A549 (cell line): ENCODE results near the gene PRR15.

Experiments used
- BHLHE40 ChIP-seq: IDR thresholded peaks from 2 replicates; pipeline ENCODE4 v1.6.1; 2012; ENCODE audit warnings: low read depth, low read length, inconsistent platforms
- CBX2 ChIP-seq: fragments of 200-600 bp; sonication (generic); IDR thresholded peaks from 2 replicates; pipeline ENCODE4 v1.6.1; 2016; ENCODE audit warnings: low read depth, mild to moderate bottlenecking, borderline replicate concordance
- CBX8 ChIP-seq: fragments of 200-600 bp; sonication (generic); IDR thresholded peaks from 2 replicates; pipeline ENCODE4 v1.6.1; 2016
- CTCF ChIP-seq: fragments of >200 bp; sonication (Bioruptor Twin); formaldehyde crosslinking; IDR thresholded peaks from 3 replicates; pipeline ENCODE4 v1.5.1; 2016
- EP300 ChIP-seq, 2 experiments: fragments of >200 bp; sonication (Bioruptor Twin); formaldehyde crosslinking; IDR thresholded peaks; 2 replicates in 1 of 2; 3 replicates in 1 of 2; pipeline ENCODE4 v1.6.1; 2016 to 2017
- ESRRA ChIP-seq: fragments of 150-350 bp; IDR thresholded peaks from 2 replicates; pipeline ENCODE4 v1.6.1; 2014; ENCODE audit warnings: mild to moderate bottlenecking, low read length, borderline replicate concordance
- FOSB ChIP-seq: fragments of 250-450 bp; sonication (Bioruptor Pico); IDR thresholded peaks from 2 replicates; pipeline ENCODE4 v1.5.0; 2020; ENCODE audit warnings: mild to moderate bottlenecking, moderate library complexity
- GATA3 ChIP-seq: IDR thresholded peaks from 2 replicates; pipeline ENCODE4 v1.6.1; 2012; ENCODE audit warnings: borderline replicate concordance
- MAX ChIP-seq: IDR thresholded peaks from 2 replicates; pipeline ENCODE4 v1.6.1; 2012
- MYC ChIP-seq: IDR thresholded peaks from 2 replicates; pipeline ENCODE4 v1.6.1; 2012; ENCODE audit warnings: mild to moderate bottlenecking, inconsistent platforms, low read length, improper control_type of control experiment, borderline replicate concordance
- REST ChIP-seq: fragments of 200-600 bp; sonication (generic); IDR thresholded peaks from 2 replicates; pipeline ENCODE4 v1.6.1; 2016; ENCODE audit warnings: antibody characterized with exemption, mild to moderate bottlenecking, moderate library complexity
- RFX5 ChIP-seq: fragments of 450-650 bp; IDR thresholded peaks from 2 replicates; pipeline ENCODE4 v1.7.1; 2014; ENCODE audit warnings: antibody characterized with exemption, mild to moderate bottlenecking, moderate library complexity
- SMC3 ChIP-seq: fragments of >200 bp; sonication (Bioruptor Twin); formaldehyde crosslinking; IDR thresholded peaks from 3 replicates; pipeline ENCODE4 v1.6.1; 2018; ENCODE audit warnings: inconsistent platforms
- USF2 ChIP-seq: fragments of 450-650 bp; IDR thresholded peaks from 2 replicates; pipeline ENCODE4 v1.6.1; 2014; ENCODE audit warnings: antibody characterized with exemption

GRCh38 chr7:29600661-29601060 is 37.0 kb downstream of the PRR15 start:
- TF ChIP-seq CTCF = no peak
- no peak for TF ChIP-seq REST
- TF ChIP-seq SMC3 = no peak
- TF ChIP-seq FOSB (CRISPR knock-in tag) = no peak
- no peak for TF ChIP-seq CBX8
- TF ChIP-seq GATA3 = no peak
- no peak for TF ChIP-seq RFX5
- TF ChIP-seq MYC = no peak
- TF ChIP-seq USF2 = no peak
- no peak for TF ChIP-seq MAX
- TF ChIP-seq EP300 (IDR thresholded peaks at IDR 0.05) = no peak
- TF ChIP-seq ESRRA = no peak
- TF ChIP-seq CBX2 = no peak
- no peak for TF ChIP-seq BHLHE40
